ENCODE results near the gene RMP24.
A peak's percentile ranks its signal among the peaks of the same experiment; 100 is the strongest.

The RMP24 gene

GRCh38 chr18:35968278-35968880 is 4.1 kb upstream of the RMP24 start:
- Histone ChIP-seq H3K4me1 (peaks cover 4 to 15% (median 13%) of the 10 kb centered on the region in 4 donors), H3K36me3 (no peaks in the 10 kb centered on the region), H3K27ac (replicated peaks in 1 of 4) (no peak overlapping the region), H3K9me3 (no peaks in the 10 kb centered on the region), H3K27me3 (no peaks in the 10 kb centered on the region), H3K4me3 (no peak overlapping the region)
- WGBS: 82% methylated on average over 9 of the region's 9 CpGs
- TF ChIP-seq POLR2AphosphoS5 (IDR thresholded peaks at IDR 0.05) (no peak), CTCF (IDR thresholded peaks at IDR 0.05) (no peak), POLR2A (IDR thresholded peaks at IDR 0.05; ENCODE audit: low read depth) (no peak)
- no peak for DNase-seq (ENCODE audit: extremely low spot score)
- intact Hi-C loops (cut with DNase I): no loop called here

GRCh38 chr18:35969676-35970075 is 2.8 kb upstream of the RMP24 start:
- TF ChIP-seq POLR2AphosphoS5 (IDR thresholded peaks at IDR 0.05) (no peak), POLR2A (IDR thresholded peaks at IDR 0.05; ENCODE audit: low read depth) (no peak), EP300 (IDR thresholded peaks at IDR 0.05) (no peak), CTCF (IDR thresholded peaks at IDR 0.05) (no peak)
- Histone ChIP-seq H3K27me3 (no peaks in the 10 kb centered on the region), H3K27ac (replicated peaks in 1 of 4) (no peak overlapping the region), H3K9me3 (no peaks in the 10 kb centered on the region), H3K4me1 (peaks cover 12 to 27% (median 26%) of the 10 kb centered on the region in 4 donors), H3K36me3 (peaks cover 0 to 1% (median 0%) of the 10 kb centered on the region in 4 donors), H3K4me3 (no peak overlapping the region)
- no peak for DNase-seq (ENCODE audit: extremely low spot score)
- intact Hi-C loops (cut with DNase I): loop anchor here (5.0 kb wide), 1 partner anchor 98 kb away; the partner anchor contains the start of gene RPRD1A

GRCh38 chr18:35971661-35972196 is 750 bp upstream of the RMP24 start:
- peaks cover 7 to 19% (median 16%) of the 10 kb centered on the region in 4 donors for H3K36me3 ChIP-seq
- H3K9me3 ChIP-seq: no peaks in the 10 kb centered on the region
- intact Hi-C loops (cut with DNase I): loop anchor here (5.0 kb wide), 1 partner anchor 96 kb away; the partner anchor contains the start of gene RPRD1A
- WGBS: 28% methylated on average over 15 of the region's 15 CpGs
- peak overlapping the region; percentile 87 to 94 (median 92) for H3K27ac ChIP-seq (replicated peaks in 1 of 4)
- no peaks in the 10 kb centered on the region for H3K27me3 ChIP-seq
- no peak for TF ChIP-seq EP300 (IDR thresholded peaks at IDR 0.05)
- TF ChIP-seq POLR2A (IDR thresholded peaks at IDR 0.05; ENCODE audit: low read depth): no peak
- DNase-seq (ENCODE audit: extremely low spot score): no peak
- peak overlapping the region; percentile 75 to 94 (median 86) for H3K4me3 ChIP-seq
- H3K4me1 ChIP-seq: peaks cover 12 to 28% (median 26%) of the 10 kb centered on the region in 4 donors

- DNase-seq (ENCODE audit: extremely low spot score): no peak
- 93% methylated on average over 12 of the region's 12 CpGs for WGBS
- peaks cover 23 to 38% (median 35%) of the 10 kb centered on the region in 4 donors for H3K36me3 ChIP-seq
- peaks cover 12 to 28% (median 26%) of the 10 kb centered on the region in 4 donors for H3K4me1 ChIP-seq
- intact Hi-C loops (cut with DNase I): loop anchor here (5.0 kb wide), 1 partner anchor 94 kb away; the partner anchor contains the start of gene RPRD1A
- no peaks in the 10 kb centered on the region for H3K27me3 ChIP-seq
- H3K27ac ChIP-seq (replicated peaks in 1 of 4): no peak overlapping the region
- no peaks in the 10 kb centered on the region for H3K9me3 ChIP-seq
- H3K4me3 ChIP-seq: peak overlapping the region; percentile 75 to 94 (median 86)
- TF ChIP-seq POLR2A (IDR thresholded peaks at IDR 0.05; ENCODE audit: low read depth) (no peak), CTCF (IDR thresholded peaks at IDR 0.05) (no peak), POLR2AphosphoS5 (IDR thresholded peaks at IDR 0.05) (no peak), EP300 (IDR thresholded peaks at IDR 0.05) (no peak)
Observed at GRCh38 chr18:35973650-35974049, 1.2 kb downstream of the RMP24 start.

GRCh38 chr18:35974181-35974580 is 1.7 kb downstream of the RMP24 start:
- intact Hi-C loops (cut with DNase I): loop anchor here (5.0 kb wide), 1 partner anchor 93 kb away; the partner anchor contains the start of gene RPRD1A
- 84% methylated on average over 3 of the region's 3 CpGs for WGBS
- H3K36me3 ChIP-seq: peaks cover 26 to 43% (median 41%) of the 10 kb centered on the region in 4 donors

More at GRCh38 chr18:35974181-35974580, 1.7 kb downstream of the RMP24 start:
- H3K4me1 ChIP-seq: peaks cover 12 to 28% (median 26%) of the 10 kb centered on the region in 4 donors
- TF ChIP-seq POLR2AphosphoS5 (IDR thresholded peaks at IDR 0.05) (no peak), EP300 (IDR thresholded peaks at IDR 0.05) (no peak), POLR2A (IDR thresholded peaks at IDR 0.05; ENCODE audit: low read depth) (no peak), CTCF (IDR thresholded peaks at IDR 0.05) (no peak)
- no peak overlapping the region for H3K4me3 ChIP-seq
- H3K9me3 ChIP-seq: no peaks in the 10 kb centered on the region
- no peak for DNase-seq (ENCODE audit: extremely low spot score)
- H3K27me3 ChIP-seq: no peaks in the 10 kb centered on the region
- H3K27ac ChIP-seq (replicated peaks in 1 of 4): no peak overlapping the region
